Stimulated activated CD4-positive, alpha-beta T cell treated with anti-CD3 and anti-CD28 coated beads, Interleukin-2, amount 100 ng/mL, for 48 hours (primary cell): ENCODE measurements around the gene SUSD6.
"Not testable (repeated sequence)": the region's sequence is repeated elsewhere in the genome, so short reads cannot be mapped to it uniquely, and the experiment has no call there.

Experiments used
- DNase-seq, 2 donors: peaks; one replicate each; pipeline ENCODE4 v3.0.0-alpha.2; 2020

Gene SUSD6

DNA sequence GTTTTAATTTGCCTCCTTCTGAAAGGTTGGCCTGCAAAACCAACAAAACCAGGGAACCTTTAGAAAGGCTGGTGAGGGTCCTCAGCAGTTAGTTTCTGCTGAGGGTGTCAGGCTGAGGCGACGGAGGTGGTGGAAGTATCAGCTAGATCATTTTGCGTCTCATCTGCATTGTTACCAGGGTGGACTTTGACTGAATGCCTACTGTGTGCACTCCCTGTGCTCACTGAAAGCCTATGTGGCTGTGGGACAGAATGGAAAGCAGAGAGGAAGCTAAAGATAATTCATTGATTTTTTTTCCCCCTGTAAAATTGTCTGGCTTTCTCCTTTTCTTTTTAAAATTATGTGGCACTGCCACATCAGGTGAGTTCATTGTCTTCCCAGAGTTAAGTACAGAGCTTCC lies 87.2 kb downstream of the SUSD6 start:
- no peak for DNase-seq

DNA sequence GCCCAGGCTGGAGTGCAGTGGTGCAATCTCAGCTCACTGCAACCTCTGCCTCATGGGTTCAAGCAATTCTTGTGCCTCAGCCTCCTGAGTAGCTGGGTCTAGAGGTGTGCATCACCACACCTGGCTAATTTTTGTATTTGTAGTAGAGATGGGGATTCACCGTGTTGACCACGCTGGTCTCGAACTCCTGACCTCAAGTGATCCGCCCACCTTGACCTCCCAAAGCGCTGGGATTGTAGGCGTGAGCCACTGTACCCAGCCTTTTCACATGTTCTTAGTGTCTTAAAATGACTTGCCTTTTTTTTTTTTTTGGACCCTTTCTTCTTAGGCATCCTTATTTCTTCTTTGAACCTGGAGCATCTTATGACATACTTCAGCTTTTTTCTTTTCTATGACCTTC lies 87.8 kb downstream of the SUSD6 start:
- DNase-seq = not testable (repeated sequence)

- DNase-seq = no peak
Observed at GRCh38 chr14:69699748-69700303, 88.4 kb downstream of the SUSD6 start.

- no peak for DNase-seq
Observed at GRCh38 chr14:69700575-69700974, 89.2 kb downstream of the SUSD6 start.

GRCh38 chr14:69701291-69701690 lies 89.9 kb downstream of the SUSD6 start:
- DNase-seq = no peak

GRCh38 chr14:69701857-69702256 lies 90.5 kb downstream of the SUSD6 start:
- DNase-seq = no peak

GRCh38 chr14:69703047-69704039 lies 91.9 kb downstream of the SUSD6 start:
- no peak for DNase-seq

DNA sequence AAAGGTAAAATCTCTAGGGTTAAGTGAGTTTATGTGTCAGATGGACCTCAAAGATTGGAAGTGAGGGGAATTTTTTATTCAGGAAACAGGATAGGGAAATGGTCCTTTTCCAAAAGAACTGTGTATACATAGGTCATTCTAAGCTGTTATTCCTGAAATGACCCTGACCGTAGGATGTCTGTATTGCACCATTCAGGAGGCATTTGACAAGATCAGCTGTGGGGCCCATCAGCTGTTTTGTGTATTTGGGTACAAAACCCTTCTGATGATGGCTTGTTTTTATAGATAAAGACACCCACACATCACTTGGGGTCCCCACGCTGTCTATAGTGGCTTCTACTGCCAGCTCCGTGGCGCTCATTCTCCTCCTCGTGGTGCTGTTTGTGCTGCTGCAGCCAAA lies 92.9 kb downstream of the SUSD6 start:
- no peak for DNase-seq

DNA sequence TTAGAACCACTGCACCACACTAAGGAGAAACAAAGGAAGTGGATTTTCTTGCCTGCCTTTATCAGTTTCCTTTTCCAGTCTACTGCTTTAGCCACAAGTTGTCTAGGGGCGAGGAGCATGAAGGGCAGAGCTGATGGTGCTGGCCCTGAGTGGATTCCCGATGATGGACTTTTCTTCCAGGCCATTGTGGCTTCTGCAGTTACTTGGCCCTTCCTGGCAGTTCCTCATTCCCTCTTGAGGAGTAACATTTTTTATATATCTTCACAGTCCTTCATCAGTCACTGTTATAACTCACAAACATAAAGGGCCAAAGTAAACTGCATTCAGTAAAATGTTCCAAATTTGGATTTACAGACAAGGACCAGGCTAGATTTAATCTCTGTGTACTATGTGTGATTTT lies 94.3 kb downstream of the SUSD6 start:
- DNase-seq = no peak

DNA sequence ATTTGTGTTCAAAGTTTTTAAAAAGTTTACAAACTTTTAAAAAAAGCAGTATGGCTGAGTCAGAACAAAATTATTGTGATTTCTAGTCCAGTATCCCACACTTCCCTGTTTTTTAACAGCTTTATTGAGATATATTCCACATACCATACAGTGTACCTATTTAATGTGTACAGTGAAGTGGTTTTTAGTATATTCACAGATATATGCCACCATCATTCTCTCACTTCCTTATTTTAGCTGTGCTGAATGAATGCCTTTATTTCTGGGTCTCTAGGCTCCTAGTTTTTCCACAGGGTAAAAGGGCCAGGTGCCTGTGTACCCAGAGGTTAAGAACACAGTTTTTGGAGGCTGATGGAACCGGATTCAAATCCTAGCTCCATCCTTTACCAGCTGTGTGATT lies 96.7 kb downstream of the SUSD6 start:
- no peak for DNase-seq

DNA sequence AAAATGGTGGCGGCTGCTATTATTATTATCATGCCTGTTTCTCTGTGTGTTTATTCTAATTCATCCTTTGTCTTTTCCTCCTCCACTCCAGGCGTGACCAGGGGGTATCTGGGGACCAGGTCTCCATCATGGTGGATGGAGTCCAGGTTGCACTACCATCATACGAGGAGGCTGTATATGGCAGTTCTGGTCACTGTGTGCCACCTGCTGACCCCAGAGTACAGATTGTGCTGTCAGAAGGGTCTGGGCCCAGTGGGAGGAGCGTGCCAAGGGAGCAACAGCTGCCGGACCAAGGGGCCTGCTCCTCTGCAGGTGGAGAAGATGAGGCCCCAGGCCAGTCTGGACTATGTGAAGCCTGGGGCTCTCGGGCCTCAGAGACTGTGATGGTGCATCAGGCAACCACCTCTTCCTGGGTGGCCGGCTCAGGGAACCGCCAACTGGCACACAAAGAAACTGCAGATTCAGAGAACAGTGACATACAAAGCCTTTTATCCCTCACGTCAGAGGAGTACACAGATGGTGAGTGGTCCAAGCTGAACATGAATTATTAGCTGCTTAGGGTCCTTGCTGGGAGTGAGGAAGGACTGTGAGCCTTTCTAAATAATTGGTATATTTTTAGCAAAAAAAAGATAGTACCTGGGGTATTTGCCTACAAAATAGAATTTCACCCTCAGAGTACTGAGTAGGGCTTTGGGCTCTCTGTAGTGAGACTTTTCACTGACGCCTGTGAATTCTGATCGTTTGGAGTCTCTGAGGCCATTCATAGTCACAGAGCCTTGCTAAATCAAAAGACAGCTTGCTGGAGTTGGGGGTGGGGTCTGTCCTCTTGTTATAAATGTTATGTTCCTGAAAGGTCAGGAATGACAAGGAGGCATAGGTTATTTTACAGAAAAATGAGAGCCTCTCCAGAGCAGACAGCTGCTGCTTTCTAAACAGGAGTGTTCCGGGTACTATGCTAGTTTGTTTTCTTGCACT lies 97.5 kb downstream of the SUSD6 start:
- no peak for DNase-seq

DNA sequence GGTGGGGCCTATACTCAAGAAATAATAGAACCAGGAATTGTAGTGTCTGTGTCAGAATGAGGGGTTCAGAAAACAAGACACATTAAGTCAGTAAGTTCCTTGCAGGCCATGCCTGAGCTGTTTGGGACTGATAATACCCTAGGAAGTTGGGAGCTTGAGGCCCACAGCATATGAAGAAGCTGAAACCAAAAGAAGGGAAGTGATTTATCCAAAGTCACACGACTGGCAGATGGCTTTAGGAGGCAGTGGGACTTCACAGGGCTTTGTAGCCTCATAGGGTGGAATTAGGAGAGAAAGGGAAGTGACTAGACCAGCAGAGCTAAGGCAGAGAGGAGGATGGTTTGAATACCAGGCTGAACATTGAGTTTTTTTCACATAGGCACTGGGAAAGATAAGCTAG lies 99.0 kb downstream of the SUSD6 start:
- no peak for DNase-seq

DNA sequence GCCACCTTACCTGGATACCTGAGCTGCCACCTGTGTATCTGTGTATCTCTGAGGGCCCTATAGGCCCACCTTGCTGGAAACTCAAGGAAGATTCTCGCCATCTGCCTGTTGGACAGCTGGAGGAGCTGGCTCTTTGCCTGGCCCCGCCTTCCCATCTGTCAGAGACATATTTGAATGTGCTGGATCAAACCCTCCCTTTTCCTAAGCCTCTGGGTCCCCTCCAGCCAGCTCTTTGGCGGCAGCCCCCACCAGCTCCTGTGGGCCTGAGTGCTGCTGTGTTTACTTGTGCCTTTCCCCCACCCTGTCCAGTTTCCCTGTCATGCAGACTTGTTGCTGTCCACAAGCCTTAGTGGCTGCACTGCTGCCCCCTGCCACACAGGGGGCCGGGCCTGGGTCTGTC lies 99.7 kb downstream of the SUSD6 start:
- DNase-seq = no peak

GRCh38 chr14:69711477-69711876 lies 100.1 kb downstream of the SUSD6 start:
- DNase-seq = no peak

DNA sequence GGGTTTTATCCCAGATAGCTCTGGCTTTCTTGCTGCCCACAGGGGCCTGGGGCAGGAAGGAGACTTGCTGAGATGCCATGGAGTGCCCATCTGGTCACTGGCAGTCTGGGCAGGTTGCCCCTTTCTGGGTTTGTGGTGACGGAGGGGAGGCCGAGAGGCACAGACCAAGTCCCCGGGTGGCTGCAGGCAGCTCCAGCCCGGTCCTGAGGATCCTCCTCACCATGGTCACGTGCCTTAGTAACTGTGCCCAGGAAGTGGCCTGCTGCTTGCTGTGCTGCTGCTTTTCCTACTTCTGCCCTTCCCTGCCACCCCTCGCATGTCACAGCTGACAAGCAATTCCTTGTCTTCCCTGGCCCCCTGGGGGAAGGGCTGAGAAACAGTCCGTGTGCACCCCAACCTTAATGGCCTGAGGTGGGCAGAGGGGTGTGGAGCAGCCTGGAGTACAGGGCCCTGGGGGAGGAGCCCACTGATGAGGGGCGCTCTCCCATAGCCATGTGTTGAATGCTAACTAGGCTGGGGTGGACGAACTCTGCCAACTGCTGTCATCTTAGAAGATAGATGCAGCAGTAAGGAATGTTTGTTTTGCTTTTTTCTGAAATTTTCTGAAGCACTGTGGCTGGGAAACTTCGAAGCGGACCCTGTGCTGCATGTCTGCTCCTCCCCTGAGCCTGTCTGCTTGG lies 100.6 kb downstream of the SUSD6 start:
- no peak for DNase-seq

DNA sequence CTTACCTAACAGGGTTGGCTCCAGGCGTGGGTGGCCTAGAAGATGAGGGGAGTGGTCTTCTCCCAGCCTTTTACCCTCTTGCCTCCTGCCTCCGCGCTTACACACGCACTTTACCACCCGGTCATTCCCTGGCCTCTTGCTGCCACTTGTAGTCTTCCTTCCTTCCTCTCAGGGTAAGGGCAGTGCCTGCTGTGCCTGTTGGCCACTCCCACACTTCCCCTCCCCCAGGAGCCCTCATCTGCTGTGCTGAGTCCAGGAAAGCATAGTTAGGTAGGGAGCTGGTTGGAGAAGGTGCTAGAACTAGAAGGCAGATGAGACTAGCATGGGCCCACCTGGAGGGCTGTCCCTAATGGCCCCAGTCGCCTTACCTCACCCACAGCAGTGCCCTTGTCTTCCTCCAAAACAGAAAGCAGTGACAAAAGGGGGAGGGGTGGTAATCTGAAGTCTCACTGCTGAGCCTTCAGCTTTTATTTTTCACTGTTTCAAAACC lies 101.2 kb downstream of the SUSD6 start:
- no peak for DNase-seq

DNA sequence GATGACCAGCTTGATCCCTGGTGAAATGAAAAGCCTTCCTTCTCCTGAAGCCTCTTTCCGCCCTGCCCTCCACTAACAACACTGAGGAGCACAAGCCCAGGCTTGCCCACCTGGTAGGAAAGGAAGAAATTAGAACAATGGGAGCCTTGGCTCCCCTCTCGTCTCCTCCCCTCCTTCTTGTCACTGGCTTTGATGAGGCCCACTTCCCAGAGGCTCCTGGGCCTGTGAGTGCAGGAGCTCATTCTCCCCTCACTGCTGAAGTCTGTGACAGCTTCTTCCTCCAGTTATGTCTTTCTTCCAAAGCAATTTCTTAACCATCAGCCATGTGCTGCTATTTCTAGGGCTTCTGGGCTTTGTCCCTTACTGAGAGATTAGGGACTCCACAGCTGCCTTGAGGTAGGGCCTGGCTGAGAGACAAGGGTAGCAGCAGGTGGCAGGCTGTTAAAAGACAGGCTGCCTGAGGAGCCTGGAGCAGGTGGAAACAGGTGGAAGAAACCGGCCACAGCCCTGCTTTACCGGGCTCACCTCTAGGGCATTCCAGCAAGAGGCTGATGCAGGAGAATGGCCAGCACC lies 101.9 kb downstream of the SUSD6 start:
- DNase-seq = no peak

DNA sequence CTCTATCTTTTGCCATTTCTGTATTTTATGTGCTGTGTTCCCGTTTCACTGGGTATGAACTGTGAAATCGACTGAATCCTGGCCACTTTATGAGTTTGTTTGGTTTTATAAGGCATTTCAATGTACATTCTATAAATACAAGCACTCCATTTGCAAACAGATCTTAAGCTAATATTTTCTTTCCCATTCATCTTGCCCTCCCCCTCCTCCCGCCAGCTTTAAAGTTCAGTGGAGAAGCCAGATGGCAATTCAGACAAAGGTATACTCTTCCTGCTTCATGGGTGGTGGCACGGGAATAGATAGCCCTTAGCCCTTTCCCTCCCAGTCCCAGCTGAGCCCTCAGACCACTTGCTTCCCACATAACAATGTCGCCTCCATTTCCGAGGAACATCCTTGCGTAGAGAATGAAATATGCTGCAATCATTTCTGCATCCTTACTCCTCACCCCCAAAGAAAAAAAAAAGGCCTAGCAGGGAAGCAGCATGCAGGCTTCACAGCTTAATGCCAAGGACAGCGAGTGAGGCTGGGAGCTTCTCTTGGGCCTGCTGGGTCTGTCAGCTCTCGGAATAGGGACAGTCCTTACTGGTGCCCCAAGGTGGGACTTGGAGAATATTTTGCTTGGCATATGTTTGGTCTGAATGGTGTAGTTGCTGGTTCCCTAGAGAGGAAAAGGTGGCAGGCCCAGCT lies 102.7 kb downstream of the SUSD6 start:
- DNase-seq = no peak

- DNase-seq = no peak
Observed at GRCh38 chr14:69715725-69716477, 104.5 kb downstream of the SUSD6 start.

DNA sequence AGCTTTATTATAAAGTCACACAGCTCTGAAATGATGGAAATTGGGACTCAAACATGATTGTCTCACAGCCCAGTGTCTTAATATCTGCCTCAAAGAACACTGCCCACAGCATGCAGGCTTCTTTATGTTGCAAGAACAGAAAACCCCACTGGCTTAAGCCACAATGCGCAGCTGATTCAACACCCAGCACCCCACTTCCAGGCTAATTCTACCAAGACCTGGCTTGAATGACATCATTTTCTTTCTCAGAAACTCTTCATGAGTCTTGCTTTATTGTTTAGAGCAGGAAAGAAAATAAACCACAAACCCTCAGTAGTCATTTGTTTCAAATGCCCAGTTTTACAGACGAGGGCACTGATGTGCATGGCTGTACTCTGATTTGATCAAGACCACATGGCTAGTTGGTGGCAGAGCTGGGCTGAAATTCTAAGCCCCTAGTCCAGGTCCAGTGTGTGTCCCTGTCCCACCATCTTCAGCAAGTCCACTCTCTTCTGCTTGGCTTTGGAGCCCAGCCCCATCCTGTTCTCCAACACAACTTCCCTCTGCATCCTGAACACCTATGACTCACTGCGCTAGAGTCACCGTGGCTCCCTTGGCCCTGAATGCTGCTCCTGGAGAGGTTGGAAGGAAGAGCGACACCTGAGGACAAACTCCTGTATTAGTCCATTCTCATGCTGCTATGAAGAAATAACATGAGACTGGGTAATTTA lies 105.2 kb downstream of the SUSD6 start:
- peak in 1 of 2 donors; percentile 30 for DNase-seq
